ENCODE data around the gene KRTAP6-3. TPM values are rescaled to one million over a fixed set of nuclear protein-coding genes. Genes with fewer than 3 reads are reported as not detected.

The KRTAP6-3 gene
- total RNA-seq, 2 experiments from 2014 or later, result not detected

DNA sequence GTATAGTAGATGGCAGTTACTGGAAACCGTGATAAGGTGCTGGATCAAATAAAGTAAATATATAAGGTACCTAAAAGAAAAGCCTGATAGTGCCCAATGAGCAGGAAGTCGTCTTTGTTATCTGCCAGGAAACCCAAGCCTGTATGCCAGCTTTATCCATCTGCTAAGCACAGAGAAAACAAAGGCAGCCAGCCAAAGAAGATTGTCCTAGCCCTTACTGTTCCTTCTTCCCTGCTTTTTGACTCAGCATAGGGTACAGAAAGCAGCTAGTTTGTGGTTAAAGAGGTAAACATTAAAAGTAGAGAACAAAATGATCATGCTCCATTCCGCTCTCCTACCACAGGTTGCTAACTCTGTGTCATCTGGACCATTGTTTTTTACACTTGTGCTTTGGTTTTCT is 12.1 kb upstream of the KRTAP6-3 start:
- H3K4me1 Mint-ChIP-seq (ENCODE audit: low read depth), result no peaks in the 10 kb centered on the region
- TF ChIP-seq, protein P1, sequence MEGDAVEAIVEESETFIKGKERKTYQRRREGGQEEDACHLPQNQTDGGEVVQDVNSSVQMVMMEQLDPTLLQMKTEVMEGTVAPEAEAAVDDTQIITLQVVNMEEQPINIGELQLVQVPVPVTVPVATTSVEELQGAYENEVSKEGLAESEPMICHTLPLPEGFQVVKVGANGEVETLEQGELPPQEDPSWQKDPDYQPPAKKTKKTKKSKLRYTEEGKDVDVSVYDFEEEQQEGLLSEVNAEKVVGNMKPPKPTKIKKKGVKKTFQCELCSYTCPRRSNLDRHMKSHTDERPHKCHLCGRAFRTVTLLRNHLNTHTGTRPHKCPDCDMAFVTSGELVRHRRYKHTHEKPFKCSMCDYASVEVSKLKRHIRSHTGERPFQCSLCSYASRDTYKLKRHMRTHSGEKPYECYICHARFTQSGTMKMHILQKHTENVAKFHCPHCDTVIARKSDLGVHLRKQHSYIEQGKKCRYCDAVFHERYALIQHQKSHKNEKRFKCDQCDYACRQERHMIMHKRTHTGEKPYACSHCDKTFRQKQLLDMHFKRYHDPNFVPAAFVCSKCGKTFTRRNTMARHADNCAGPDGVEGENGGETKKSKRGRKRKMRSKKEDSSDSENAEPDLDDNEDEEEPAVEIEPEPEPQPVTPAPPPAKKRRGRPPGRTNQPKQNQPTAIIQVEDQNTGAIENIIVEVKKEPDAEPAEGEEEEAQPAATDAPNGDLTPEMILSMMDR (IDR thresholded peaks at IDR 0.05), result no peak
- no peaks in the 10 kb centered on the region for H3K9me3 Mint-ChIP-seq
- intact Hi-C loops (cut with micrococcal nuclease), result no loop called here
- no peaks in the 10 kb centered on the region for H3K27me3 Mint-ChIP-seq
- no peak for ATAC-seq
- ChIA-PET CTCF (no interaction called here), POLR2A (no interaction called here)
- no peak overlapping the region for H3K27ac Mint-ChIP-seq
- no peaks in the 10 kb centered on the region for H3K36me3 Mint-ChIP-seq (ENCODE audit: low read depth)
- DNase-seq, result no peak
- H3K4me3 Mint-ChIP-seq, result no peak overlapping the region

DNA sequence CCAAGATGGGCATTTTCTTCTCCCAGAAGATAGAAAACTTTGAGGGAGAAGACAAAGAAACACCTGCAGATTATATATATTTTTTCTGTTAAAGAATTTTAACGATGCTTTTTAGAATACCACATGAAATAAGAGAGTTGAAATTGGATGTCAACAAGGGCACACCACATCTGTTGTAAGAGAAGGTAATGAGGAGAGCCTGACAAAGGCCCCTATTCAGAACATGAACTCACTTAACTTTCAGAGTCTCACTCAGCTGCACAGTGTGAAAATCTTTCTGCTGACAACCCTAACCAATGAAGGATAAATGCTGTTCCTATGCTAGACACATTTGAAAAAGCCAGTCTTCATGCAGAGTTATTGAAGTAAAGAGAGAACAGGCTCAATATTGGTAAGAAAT is 9.4 kb upstream of the KRTAP6-3 start:
- H3K36me3 Mint-ChIP-seq (ENCODE audit: low read depth), result no peaks in the 10 kb centered on the region
- POLR2A ChIA-PET, result no interaction called here
- ATAC-seq (no peak), DNase-seq (no peak)
- H3K4me1 Mint-ChIP-seq (ENCODE audit: low read depth), result no peaks in the 10 kb centered on the region
- H3K4me3 Mint-ChIP-seq, result no peak overlapping the region
- CTCF ChIA-PET, result no interaction called here
- no peaks in the 10 kb centered on the region for H3K27me3 Mint-ChIP-seq
- TF ChIP-seq, protein P1 (IDR thresholded peaks at IDR 0.05), result no peak
- no peak overlapping the region for H3K27ac Mint-ChIP-seq
- no peaks in the 10 kb centered on the region for H3K9me3 Mint-ChIP-seq
- intact Hi-C loops (cut with micrococcal nuclease), result no loop called here

DNA sequence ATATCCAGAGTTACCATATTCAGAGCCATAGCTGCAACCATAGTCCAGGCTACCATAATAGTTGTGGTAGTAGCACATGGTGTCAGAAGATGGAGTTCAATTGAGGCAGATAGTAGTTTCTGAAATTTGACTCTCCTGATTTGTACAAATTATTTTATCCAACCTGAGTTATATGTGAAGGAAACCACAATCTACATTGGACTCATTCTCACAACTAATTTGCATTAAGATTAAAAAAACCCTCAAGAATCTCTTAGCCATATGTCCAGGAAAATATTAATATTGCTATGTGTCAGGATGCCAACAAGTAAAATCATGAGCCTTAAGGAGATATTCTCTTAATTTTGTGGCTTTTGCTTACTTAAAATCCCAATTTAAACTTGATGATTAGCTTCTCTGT is 1.9 kb upstream of the KRTAP6-3 start, which contains the start of gene KRTAP22-2:
Gene KRTAP22-2 (minus strand): TSS at position 101 of the 400 bp plus-strand sequence.
- POLR2A ChIA-PET, result no interaction called here
- no peaks in the 10 kb centered on the region for H3K27me3 Mint-ChIP-seq

DNA sequence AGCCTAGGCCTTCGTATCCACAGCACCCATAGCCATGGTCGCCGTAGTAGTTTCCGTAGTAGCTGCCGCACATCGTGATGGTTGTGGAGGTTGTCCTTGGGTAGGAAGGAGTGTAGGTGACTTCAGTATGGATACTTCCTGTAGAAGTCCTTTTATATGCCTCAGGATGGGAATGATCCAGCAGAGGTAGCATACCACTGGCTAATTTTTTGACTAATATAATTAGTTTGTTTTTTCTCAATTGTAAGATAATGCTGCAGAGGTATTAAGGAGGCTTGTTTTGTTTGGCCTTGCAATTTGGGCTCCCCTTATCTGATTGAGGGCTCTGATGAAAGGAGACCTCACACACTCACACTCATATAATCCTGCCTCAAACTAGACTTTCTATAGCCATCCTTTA is 6.6 kb downstream of the KRTAP6-3 start, which contains the start of gene KRTAP6-2:
Gene KRTAP6-2 (minus strand): TSS at position 101 of the 400 bp plus-strand sequence. CDS start 28 bp downstream, at position 73.
- CTCF ChIA-PET, result no interaction called here
- ATAC-seq, result no peak

More for the DNA sequence above, 1.9 kb upstream of the KRTAP6-3 start, which contains the start of gene KRTAP22-2:
- Mint-ChIP-seq H3K36me3 (ENCODE audit: low read depth) (no peaks in the 10 kb centered on the region), H3K4me1 (ENCODE audit: low read depth) (no peaks in the 10 kb centered on the region), H3K4me3 (no peak within 1 kb of the TSS), H3K9me3 (no peaks in the 10 kb centered on the region), H3K27ac (no peak within 1 kb of the TSS)
- TF ChIP-seq, protein P1 (IDR thresholded peaks at IDR 0.05), result no peak
- CTCF ChIA-PET, result no interaction called here
- intact Hi-C loops (cut with micrococcal nuclease), result no loop called here
- no peak for ATAC-seq
- no peak for DNase-seq

DNA sequence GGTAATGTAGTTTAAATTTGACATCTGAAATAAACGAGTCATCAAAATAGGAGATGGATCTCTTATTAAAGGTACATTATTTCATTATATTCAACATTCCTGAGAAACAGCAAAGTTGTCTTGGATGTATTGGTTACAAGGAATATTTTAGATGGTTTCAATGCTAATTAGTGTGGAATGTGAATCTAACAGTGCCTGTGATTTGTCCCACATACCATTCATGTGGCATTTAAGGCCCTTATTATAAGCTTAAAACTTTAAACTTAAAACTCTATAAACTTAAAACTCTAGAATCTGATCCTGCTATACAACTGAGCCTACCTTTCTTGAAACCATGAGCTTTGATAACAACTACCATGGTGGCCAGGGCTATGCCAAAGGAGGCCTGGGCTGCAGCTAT is 8.5 kb downstream of the KRTAP6-3 start, which contains the start of gene KRTAP22-1:
Gene KRTAP22-1 (plus strand): TSS at position 301 of the 400 bp plus-strand sequence.
- H3K27ac Mint-ChIP-seq, result no peak within 1 kb of the TSS
- POLR2A ChIA-PET, result interaction anchor here (0.5 kb wide), 1 partner anchor 9 kb away, joined by 3 read pairs; no protein-coding TSS in a partner anchor
- H3K27me3 Mint-ChIP-seq, result no peaks in the 10 kb centered on the region
- CTCF ChIA-PET, result no interaction called here
- H3K36me3 Mint-ChIP-seq (ENCODE audit: low read depth), result no peaks in the 10 kb centered on the region
- no peak within 1 kb of the TSS for H3K4me3 Mint-ChIP-seq
- H3K4me1 Mint-ChIP-seq (ENCODE audit: low read depth), result no peaks in the 10 kb centered on the region
- intact Hi-C loops (cut with micrococcal nuclease), result no loop called here
- DNase-seq (no peak), ATAC-seq (no peak)
- TF ChIP-seq, protein P1 (IDR thresholded peaks at IDR 0.05), result no peak
- H3K9me3 Mint-ChIP-seq, result peaks cover 2% of the 10 kb centered on the region

More for the DNA sequence above, 6.6 kb downstream of the KRTAP6-3 start, which contains the start of gene KRTAP6-2:
- H3K9me3 Mint-ChIP-seq, result peaks cover 2% of the 10 kb centered on the region
- H3K27me3 Mint-ChIP-seq, result no peaks in the 10 kb centered on the region
- H3K4me1 Mint-ChIP-seq (ENCODE audit: low read depth), result no peaks in the 10 kb centered on the region
- DNase-seq, result no peak
- intact Hi-C loops (cut with micrococcal nuclease), result no loop called here
- POLR2A ChIA-PET, result no interaction called here
- TF ChIP-seq, protein P1 (IDR thresholded peaks at IDR 0.05), result no peak
- no peaks in the 10 kb centered on the region for H3K36me3 Mint-ChIP-seq (ENCODE audit: low read depth)
- no peak within 1 kb of the TSS for H3K27ac Mint-ChIP-seq
- H3K4me3 Mint-ChIP-seq, result no peak within 1 kb of the TSS

Data from activated CD8-positive, alpha-beta T cell treated with anti-CD3 and anti-CD28 coated beads for 36 hours (primary cell).